AG04450 (cell line): ENCODE results near the gene EID2B. TPM values are rescaled to one million over a fixed set of nuclear protein-coding genes. Genes with fewer than 3 reads are reported as not detected.
A peak's percentile ranks its signal among the peaks of the same experiment; 100 is the strongest.

ENCODE experiments used
- CTCF ChIA-PET: fragments of 300-600, 350-600 bp; formaldehyde crosslinking; extraction: SDS; loops from one replicate; lab custom pipeline; 2022; ENCODE audit warnings: antibody characterized with exemption, inconsistent platforms; lab: Charles Lee
- POLR2A ChIA-PET: fragments of 350-600 bp; formaldehyde crosslinking; extraction: SDS; loops from one replicate; lab custom pipeline; 2021; ENCODE audit warnings: antibody characterized with exemption, inconsistent platforms; lab: Yijun Ruan, JAX
- DNase-seq: peaks from one replicate; pipeline ENCODE4 v3.0.0-alpha.2; 2011; ENCODE audit warnings: low read depth, low spot score
- H3K27ac ChIP-seq: one replicate; pipeline ENCODE4 v1.5.1; 2012; ENCODE audit warnings: low read depth, low read length, control low read depth
- H3K27me3 ChIP-seq: one replicate; pipeline ENCODE4 v1.6.0; 2012; ENCODE audit warnings: low read length; ENCODE audit not compliant: control insufficient read depth, insufficient read depth
- H3K4me3 ChIP-seq: 2 replicates; pipeline ENCODE4 v1.5.1; 2011; ENCODE audit warnings: mild to moderate bottlenecking, low read depth, low read length, control low read depth
- H3K9me3 ChIP-seq: 2 replicates; pipeline ENCODE4 v1.5.1; 2012; ENCODE audit warnings: low read length; ENCODE audit not compliant: control insufficient read depth, insufficient read depth
- CTCF ChIP-seq: IDR thresholded peaks from 2 replicates; pipeline ENCODE4 v1.5.1; 2011; ENCODE audit warnings: low read depth, low read length, control low read depth, inconsistent platforms
- polyA plus RNA-seq: library from polyadenylated mRNA; depleted of rRNA; stranded (reverse); fragments of >200 nt; gene quantifications from 2 replicates; pipeline ENCODE4 v1.2.3, GENCODE V29; 2011

The EID2B gene
- polyA plus RNA-seq, 1 experiment, result 3.1 TPM

GRCh38 chr19:39509233-39509632 is 23.4 kb downstream of the EID2B start:
- no peak for DNase-seq
- no peak for TF ChIP-seq CTCF
- Histone ChIP-seq H3K27me3 (peaks cover 32% of the 10 kb centered on the region), H3K9me3 (peaks cover 2% of the 10 kb centered on the region; the same call in 1 of the 2 replicates), H3K27ac (no peak overlapping the region), H3K4me3 (no peak overlapping the region)
- ChIA-PET CTCF (no interaction called here), POLR2A (no interaction called here)

- no peak for DNase-seq
- Histone ChIP-seq H3K9me3 (peaks cover 2% of the 10 kb centered on the region; the same call in 1 of the 2 replicates), H3K27ac (no peak overlapping the region), H3K27me3 (peaks cover 28% of the 10 kb centered on the region), H3K4me3 (no peak overlapping the region)
- TF ChIP-seq CTCF, result no peak
- ChIA-PET POLR2A (no interaction called here), CTCF (no interaction called here)
Measured at GRCh38 chr19:39508629-39509028, 24.0 kb downstream of the EID2B start.

GRCh38 chr19:39507715-39508364 is 24.8 kb downstream of the EID2B start:
- POLR2A ChIA-PET, result interaction anchor here (1.0 to 1.2 kb wide), 2 partner anchors 63 to 72 kb away, joined by 4 read pairs; partner anchors contain the start of genes RPS16 and SUPT5H

GRCh38 chr19:39506944-39507714 is 25.5 kb downstream of the EID2B start:
- no peak for DNase-seq
- POLR2A ChIA-PET, result interaction anchor here (1.0 to 1.2 kb wide), 2 partner anchors 62 to 71 kb away, joined by 4 read pairs; partner anchors contain the start of genes RPS16 and SUPT5H

More at GRCh38 chr19:39507715-39508364, 24.8 kb downstream of the EID2B start:
- CTCF ChIA-PET, result no interaction called here
- H3K9me3 ChIP-seq, result peaks cover 5% of the 10 kb centered on the region; the same call in 1 of the 2 replicates
- H3K27me3 ChIP-seq, result peaks cover 24% of the 10 kb centered on the region
- H3K4me3 ChIP-seq, result peak overlapping the region; percentile 60
- H3K27ac ChIP-seq, result no peak overlapping the region
- TF ChIP-seq CTCF, result no peak
- DNase-seq, result no peak

More at GRCh38 chr19:39506944-39507714, 25.5 kb downstream of the EID2B start:
- Histone ChIP-seq H3K27me3 (peaks cover 24% of the 10 kb centered on the region), H3K9me3 (peaks cover 5% of the 10 kb centered on the region; the same call in 1 of the 2 replicates), H3K27ac (no peak overlapping the region), H3K4me3 (peak overlapping the region; percentile 60)
- no peak for TF ChIP-seq CTCF
- CTCF ChIA-PET, result no interaction called here
